ENCODE results near the gene MALRD1. TPM values are rescaled to one million over a fixed set of nuclear protein-coding genes. Genes with fewer than 3 reads are reported as not detected.

MALRD1 gene
- total RNA-seq, 2 experiments from 2014 or later, result not detected

DNA sequence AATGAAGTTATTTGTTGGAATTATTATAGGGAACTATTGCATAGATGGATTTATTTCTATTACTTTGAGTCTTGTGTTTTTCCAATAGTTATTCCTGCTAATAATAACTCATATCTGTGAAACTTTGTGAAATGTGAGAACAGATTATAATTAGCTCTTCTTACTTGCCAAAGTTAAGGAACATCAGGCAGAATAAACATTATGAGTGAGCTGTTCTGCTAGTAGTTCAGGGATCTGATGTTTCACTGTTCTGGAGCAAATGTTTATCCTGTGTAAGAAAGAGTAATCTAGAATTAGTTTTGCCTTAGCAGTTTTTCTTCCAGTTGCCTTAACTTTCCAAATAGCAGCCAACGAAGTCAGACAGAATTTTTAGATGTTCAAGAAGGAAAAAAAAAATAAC lies 522.4 kb downstream of the MALRD1 start:
- no peaks in the 10 kb centered on the region for H3K27me3 Mint-ChIP-seq
- H3K27ac Mint-ChIP-seq, result no peak overlapping the region
- peaks cover 11% of the 10 kb centered on the region for H3K9me3 Mint-ChIP-seq
- POLR2A ChIA-PET, result no interaction called here
- H3K4me1 Mint-ChIP-seq, result no peaks in the 10 kb centered on the region
- H3K4me3 Mint-ChIP-seq, result no peak overlapping the region
- H3K36me3 Mint-ChIP-seq (ENCODE audit: low read depth), result no peaks in the 10 kb centered on the region
- DNase-seq, result no peak
- CTCF ChIA-PET, result no interaction called here

DNA sequence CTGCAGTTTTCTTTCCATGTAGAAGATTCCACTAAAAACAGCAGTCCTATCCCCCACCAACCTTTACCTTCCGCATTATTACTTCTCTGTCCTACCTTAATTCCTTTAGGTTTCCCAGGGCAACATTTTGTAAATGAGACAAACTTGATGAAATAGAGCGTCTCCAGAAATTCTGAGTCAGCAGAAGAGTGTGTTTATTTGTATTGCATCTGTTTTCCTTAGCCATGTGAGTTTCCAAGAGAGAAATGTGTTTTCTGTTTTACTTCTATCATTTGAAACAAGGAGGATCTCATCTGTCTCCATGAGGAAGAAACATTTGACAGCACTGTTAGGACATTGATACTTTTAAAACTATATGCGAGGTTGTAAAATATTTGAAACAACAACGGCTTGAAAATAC lies 523.5 kb downstream of the MALRD1 start:
- H3K9me3 Mint-ChIP-seq, result peaks cover 12% of the 10 kb centered on the region
- no peak overlapping the region for H3K4me3 Mint-ChIP-seq
- no peak overlapping the region for H3K27ac Mint-ChIP-seq
- no peak for DNase-seq
- POLR2A ChIA-PET, result no interaction called here
- CTCF ChIA-PET, result no interaction called here
- no peaks in the 10 kb centered on the region for H3K27me3 Mint-ChIP-seq
- no peaks in the 10 kb centered on the region for H3K36me3 Mint-ChIP-seq (ENCODE audit: low read depth)
- no peaks in the 10 kb centered on the region for H3K4me1 Mint-ChIP-seq

DNA sequence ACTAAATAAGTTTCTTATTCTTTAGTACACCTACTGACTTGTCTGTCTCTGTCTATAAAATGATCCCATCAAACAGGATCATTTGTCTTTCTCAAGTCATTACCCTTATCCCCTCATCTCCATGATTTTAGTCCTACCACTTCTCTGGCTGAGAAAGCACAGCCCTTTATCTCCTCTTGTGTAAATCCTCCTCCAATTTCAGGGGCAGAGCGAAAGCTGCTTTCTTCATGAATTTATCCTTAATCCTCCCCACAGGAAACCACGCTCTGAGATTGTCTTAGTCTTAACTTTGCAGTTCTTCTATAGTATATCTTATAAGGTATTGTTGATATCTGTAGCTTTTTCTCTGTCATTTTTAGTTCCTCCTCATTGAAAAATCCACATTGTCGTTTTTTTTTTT lies 528.0 kb downstream of the MALRD1 start:
- Mint-ChIP-seq H3K27ac (no peak overlapping the region), H3K4me3 (no peak overlapping the region), H3K36me3 (ENCODE audit: low read depth) (no peaks in the 10 kb centered on the region), H3K9me3 (peaks cover 15% of the 10 kb centered on the region), H3K4me1 (no peaks in the 10 kb centered on the region), H3K27me3 (no peaks in the 10 kb centered on the region)
- ChIA-PET CTCF (no interaction called here), POLR2A (no interaction called here)
- no peak for DNase-seq

DNA sequence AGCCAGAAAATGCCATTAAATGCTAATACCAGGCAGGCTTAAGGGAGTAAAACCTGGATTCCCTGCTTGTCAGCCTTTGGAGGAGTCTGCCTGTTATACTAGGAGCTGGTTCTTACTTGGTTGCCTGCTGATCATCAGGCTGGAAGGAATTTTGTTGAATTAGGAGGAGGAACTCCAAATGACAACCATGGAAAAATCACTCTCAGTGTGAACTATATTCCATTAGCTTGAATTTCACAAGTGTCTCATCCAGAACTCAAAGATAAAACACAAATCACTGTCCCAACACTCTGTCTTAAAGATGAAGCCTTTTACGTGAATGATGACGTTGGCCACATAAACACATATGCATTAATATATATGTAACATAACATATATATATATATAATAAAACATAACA lies 528.8 kb downstream of the MALRD1 start:
- H3K27ac Mint-ChIP-seq, result no peak overlapping the region
- no peak for DNase-seq
- CTCF ChIA-PET, result no interaction called here
- no peak overlapping the region for H3K4me3 Mint-ChIP-seq
- no peaks in the 10 kb centered on the region for H3K27me3 Mint-ChIP-seq
- H3K36me3 Mint-ChIP-seq (ENCODE audit: low read depth), result no peaks in the 10 kb centered on the region
- no peaks in the 10 kb centered on the region for H3K4me1 Mint-ChIP-seq
- H3K9me3 Mint-ChIP-seq, result peaks cover 12% of the 10 kb centered on the region
- POLR2A ChIA-PET, result no interaction called here

DNA sequence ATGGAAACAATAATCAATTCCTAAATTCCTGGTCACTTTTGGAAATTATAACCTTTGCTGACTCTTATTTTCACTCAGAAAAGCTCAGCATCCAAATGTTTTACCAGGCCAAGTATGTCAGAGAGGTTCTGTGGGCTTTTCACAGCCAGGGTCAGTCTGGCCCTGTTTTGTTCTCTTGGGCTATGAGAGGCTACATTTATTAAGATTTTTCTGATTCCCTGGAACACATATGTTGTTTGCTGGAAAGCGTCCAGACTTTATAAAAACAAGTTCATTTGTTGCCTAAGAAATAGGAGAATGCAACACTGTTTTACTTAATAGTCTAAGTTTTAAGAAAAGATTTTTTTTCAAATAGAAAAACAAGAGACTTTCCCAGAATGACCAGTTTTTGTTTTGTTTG lies 529.2 kb downstream of the MALRD1 start:
- H3K36me3 Mint-ChIP-seq (ENCODE audit: low read depth), result no peaks in the 10 kb centered on the region
- H3K27ac Mint-ChIP-seq, result no peak overlapping the region
- H3K27me3 Mint-ChIP-seq, result no peaks in the 10 kb centered on the region
- H3K4me1 Mint-ChIP-seq, result no peaks in the 10 kb centered on the region
- ChIA-PET POLR2A (no interaction called here), CTCF (no interaction called here)
- DNase-seq, result no peak
- no peak overlapping the region for H3K4me3 Mint-ChIP-seq
- H3K9me3 Mint-ChIP-seq, result peaks cover 12% of the 10 kb centered on the region

DNA sequence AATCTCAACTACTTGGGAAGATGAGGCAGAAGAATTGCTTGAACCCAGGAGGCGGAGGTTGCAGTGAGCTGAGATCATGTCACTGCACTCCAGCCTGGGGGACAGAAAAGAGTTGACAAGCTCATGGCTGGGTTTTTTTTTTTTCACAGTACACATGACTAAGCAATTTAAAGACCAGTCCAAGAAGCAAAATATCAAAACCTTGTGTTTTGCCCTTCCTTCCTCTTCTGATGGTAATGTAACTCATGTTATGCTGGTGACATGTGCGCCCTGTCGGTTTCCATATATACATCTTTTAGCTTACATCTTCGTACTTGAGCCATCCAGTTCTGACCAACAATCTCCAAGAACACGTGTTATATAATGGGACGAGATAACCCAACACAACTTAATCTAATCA lies 530.0 kb downstream of the MALRD1 start:
- ChIA-PET CTCF (no interaction called here), POLR2A (no interaction called here)
- no peaks in the 10 kb centered on the region for H3K27me3 Mint-ChIP-seq
- peaks cover 10% of the 10 kb centered on the region for H3K9me3 Mint-ChIP-seq
- H3K4me1 Mint-ChIP-seq, result no peaks in the 10 kb centered on the region
- no peaks in the 10 kb centered on the region for H3K36me3 Mint-ChIP-seq (ENCODE audit: low read depth)
- no peak overlapping the region for H3K4me3 Mint-ChIP-seq
- no peak overlapping the region for H3K27ac Mint-ChIP-seq
- no peak for DNase-seq

DNA sequence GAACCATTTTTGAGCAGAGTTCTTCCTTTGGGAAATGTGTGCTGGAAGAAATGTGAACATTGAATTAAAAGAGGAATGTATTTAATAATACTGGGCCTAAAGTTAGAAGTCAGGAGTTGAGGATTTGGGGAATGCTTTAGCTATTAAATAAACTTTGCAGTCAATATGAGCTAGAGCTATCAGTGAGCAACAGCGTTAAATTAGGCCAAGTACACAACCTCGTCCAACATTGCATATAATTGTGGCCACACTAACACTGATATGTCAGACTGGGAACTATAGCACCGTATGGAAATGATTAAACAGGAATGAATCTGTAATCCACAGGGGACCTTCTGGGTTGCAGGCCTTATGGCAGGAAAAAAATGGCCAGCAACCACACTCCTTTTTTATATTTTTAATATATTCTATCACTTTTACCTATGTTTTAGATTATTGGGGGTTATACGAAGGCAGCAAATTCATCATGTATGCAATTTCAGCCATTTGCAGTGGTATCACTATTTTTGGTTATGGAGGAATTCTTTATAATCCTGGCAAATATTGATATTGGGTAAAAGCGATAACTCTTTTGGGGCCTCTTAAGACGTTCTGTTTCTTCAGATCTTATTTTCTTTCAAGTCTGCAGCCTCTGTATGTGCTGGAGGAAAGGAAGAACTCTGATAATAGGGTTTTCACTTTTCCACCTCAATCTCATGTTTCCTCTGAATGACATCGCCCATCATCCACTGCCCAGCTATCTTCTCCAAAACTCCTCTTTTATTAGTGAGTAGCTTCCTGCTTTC lies 531.4 kb downstream of the MALRD1 start:
- no peak overlapping the region for H3K27ac Mint-ChIP-seq
- no peak overlapping the region for H3K4me3 Mint-ChIP-seq
- POLR2A ChIA-PET, result no interaction called here
- CTCF ChIA-PET, result no interaction called here
- no peaks in the 10 kb centered on the region for H3K27me3 Mint-ChIP-seq
- H3K36me3 Mint-ChIP-seq (ENCODE audit: low read depth), result no peaks in the 10 kb centered on the region
- no peak for DNase-seq
- peaks cover 11% of the 10 kb centered on the region for H3K9me3 Mint-ChIP-seq
- H3K4me1 Mint-ChIP-seq, result no peaks in the 10 kb centered on the region

DNA sequence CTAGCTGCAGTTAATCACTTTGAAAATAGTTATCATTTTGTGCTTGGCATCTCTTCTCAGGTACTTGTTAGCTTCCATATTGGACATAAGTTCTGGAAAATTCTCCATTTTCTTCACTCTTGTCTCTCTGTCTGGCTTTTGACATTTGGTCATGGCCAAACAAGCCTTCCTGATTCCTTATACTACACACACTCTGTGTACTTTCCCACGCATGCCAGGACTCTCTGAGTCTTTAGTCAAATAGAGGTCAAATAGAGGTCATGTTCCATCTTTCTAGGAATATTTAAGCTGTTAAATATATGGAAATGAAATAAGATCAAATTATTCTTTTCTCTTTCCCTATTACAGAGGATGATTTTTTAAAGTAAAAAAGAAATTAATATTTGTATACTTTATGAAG lies 532.1 kb downstream of the MALRD1 start:
- Mint-ChIP-seq H3K36me3 (ENCODE audit: low read depth) (no peaks in the 10 kb centered on the region), H3K9me3 (peaks cover 14% of the 10 kb centered on the region), H3K4me3 (no peak overlapping the region), H3K27me3 (no peaks in the 10 kb centered on the region), H3K27ac (no peak overlapping the region), H3K4me1 (no peaks in the 10 kb centered on the region)
- ChIA-PET CTCF (no interaction called here), POLR2A (interaction anchor here (0.6 kb wide), 1 partner anchor 58 kb away, joined by 3 read pairs; no protein-coding TSS in a partner anchor)
- DNase-seq, result no peak

DNA sequence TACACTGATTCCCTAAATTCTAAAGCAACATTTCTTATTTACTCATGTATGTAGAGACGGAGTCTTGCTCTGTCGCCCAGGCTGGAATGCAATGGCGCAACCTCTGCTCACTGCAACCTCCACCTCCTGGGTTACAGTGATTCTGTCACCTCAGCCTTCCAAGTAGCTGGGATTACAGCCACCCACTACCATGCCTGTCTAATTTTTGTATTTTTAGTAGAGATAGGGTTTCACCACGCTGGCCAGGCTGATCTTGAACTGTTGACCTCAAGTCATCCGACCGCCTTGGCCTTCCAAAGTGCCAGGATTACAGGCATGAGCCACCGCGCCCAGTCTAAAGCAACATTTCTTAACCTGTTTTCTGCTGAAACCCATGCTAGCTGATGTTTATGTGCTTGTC lies 540.0 kb downstream of the MALRD1 start:
- H3K36me3 Mint-ChIP-seq (ENCODE audit: low read depth), result no peaks in the 10 kb centered on the region
- ChIA-PET POLR2A (no interaction called here), CTCF (no interaction called here)
- no peaks in the 10 kb centered on the region for H3K4me1 Mint-ChIP-seq
- no peak overlapping the region for H3K4me3 Mint-ChIP-seq
- peaks cover 16% of the 10 kb centered on the region for H3K9me3 Mint-ChIP-seq
- no peaks in the 10 kb centered on the region for H3K27me3 Mint-ChIP-seq
- no peak for DNase-seq
- H3K27ac Mint-ChIP-seq, result no peak overlapping the region

DNA sequence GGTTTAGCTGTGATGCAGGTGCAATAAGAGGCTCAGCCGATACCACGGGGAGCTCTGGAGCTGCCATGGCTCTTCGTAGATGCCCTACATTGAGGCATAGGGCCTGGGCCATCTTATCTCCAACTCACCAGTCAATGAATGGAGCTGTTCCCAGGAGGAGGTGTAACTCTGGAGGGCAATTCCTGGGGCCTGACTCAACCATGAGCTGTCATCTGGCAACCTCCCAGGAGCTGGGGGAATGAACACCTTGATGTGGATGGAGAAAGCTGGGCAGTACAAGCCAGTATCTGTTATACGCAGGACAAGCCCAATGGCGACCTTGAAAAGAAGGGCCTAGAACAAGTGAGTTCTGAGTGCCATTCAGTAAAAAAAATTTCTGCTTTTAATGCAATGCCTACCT lies 543.7 kb downstream of the MALRD1 start:
- DNase-seq, result no peak
- no peak overlapping the region for H3K4me3 Mint-ChIP-seq
- peaks cover 10% of the 10 kb centered on the region for H3K9me3 Mint-ChIP-seq
- no peaks in the 10 kb centered on the region for H3K27me3 Mint-ChIP-seq
- H3K27ac Mint-ChIP-seq, result no peak overlapping the region
- ChIA-PET POLR2A (no interaction called here), CTCF (no interaction called here)
- H3K4me1 Mint-ChIP-seq, result no peaks in the 10 kb centered on the region
- no peaks in the 10 kb centered on the region for H3K36me3 Mint-ChIP-seq (ENCODE audit: low read depth)

DNA sequence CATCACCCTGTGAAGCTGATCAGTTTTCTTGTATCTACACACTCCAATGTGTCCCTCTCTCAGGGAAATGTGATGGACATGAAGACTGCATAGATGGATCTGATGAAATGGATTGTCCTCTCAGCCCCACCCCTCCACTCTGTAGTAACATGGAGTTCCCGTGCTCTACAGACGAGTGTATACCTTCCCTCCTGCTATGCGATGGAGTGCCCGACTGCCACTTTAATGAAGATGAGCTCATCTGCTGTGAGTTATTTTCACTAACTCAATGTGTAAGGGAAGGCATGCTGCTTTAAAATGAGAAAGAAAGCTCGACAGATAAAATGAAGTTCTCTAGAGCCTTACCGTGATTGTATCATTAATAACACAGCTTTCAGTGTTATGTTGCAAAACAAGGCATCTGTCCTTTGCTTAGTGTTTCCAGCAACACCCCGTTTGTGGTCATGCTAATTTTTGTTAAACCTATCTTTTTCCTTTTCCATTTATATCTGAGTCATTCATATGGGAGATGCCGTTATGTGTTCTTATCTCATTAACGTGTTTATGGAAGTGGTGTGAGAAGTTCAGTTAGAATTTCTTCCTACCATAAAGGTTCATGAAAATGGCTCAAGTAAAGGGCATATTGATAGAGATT lies 546.7 kb downstream of the MALRD1 start:
- POLR2A ChIA-PET, result no interaction called here
- no peak overlapping the region for H3K4me3 Mint-ChIP-seq

DNA sequence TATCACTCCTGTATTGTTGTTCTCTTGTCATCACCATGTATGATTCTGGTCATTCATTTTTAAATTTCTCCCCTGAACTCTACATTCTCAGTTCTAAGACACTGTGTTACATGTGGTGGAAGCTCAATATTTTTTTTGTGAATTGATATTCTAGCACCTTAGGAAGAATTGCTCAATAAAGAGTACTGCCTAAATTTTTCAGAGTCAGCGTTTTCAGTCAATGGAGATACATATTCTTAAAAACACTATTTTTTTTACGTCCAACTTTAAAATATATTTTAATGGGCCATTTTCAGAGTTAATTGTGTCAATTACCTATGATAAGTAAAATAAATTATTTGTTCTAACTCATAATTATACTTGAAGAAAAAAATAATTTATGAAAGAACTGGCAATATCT lies 557.2 kb downstream of the MALRD1 start:
- H3K4me1 Mint-ChIP-seq, result no peaks in the 10 kb centered on the region
- no peaks in the 10 kb centered on the region for H3K27me3 Mint-ChIP-seq
- no peak overlapping the region for H3K4me3 Mint-ChIP-seq
- peaks cover 3% of the 10 kb centered on the region for H3K9me3 Mint-ChIP-seq
- no peak overlapping the region for H3K27ac Mint-ChIP-seq
- DNase-seq, result no peak
- CTCF ChIA-PET, result no interaction called here
- no peaks in the 10 kb centered on the region for H3K36me3 Mint-ChIP-seq (ENCODE audit: low read depth)
- POLR2A ChIA-PET, result no interaction called here

More for the DNA sequence above, 546.7 kb downstream of the MALRD1 start:
- CTCF ChIA-PET, result no interaction called here
- H3K27me3 Mint-ChIP-seq, result no peaks in the 10 kb centered on the region
- no peak for DNase-seq
- H3K4me1 Mint-ChIP-seq, result no peaks in the 10 kb centered on the region
- H3K36me3 Mint-ChIP-seq (ENCODE audit: low read depth), result no peaks in the 10 kb centered on the region
- H3K9me3 Mint-ChIP-seq, result peaks cover 7% of the 10 kb centered on the region
- no peak overlapping the region for H3K27ac Mint-ChIP-seq

DNA sequence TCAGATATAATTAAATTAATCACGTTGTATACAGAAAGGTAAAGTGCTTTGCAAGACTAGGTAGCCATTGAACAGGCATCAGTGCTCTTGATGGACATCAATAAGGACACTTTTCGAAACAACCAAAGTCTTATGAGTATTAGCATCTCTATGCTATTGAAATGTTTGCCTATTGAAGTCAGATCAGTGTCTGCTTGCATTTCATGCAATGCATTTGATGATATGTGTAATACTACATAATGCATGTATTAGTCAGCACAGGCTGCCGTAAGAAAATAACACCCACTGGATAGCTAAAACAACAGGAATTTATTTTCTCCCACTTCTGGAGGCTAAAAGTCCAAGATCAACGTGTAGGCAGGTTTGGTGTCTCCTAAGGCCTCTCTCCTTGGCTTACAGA lies 558.4 kb downstream of the MALRD1 start:
- Mint-ChIP-seq H3K4me3 (no peak overlapping the region), H3K27me3 (no peaks in the 10 kb centered on the region), H3K4me1 (no peaks in the 10 kb centered on the region), H3K9me3 (peaks cover 6% of the 10 kb centered on the region), H3K36me3 (ENCODE audit: low read depth) (no peaks in the 10 kb centered on the region), H3K27ac (no peak overlapping the region)
- CTCF ChIA-PET, result no interaction called here
- POLR2A ChIA-PET, result no interaction called here
- DNase-seq, result no peak

DNA sequence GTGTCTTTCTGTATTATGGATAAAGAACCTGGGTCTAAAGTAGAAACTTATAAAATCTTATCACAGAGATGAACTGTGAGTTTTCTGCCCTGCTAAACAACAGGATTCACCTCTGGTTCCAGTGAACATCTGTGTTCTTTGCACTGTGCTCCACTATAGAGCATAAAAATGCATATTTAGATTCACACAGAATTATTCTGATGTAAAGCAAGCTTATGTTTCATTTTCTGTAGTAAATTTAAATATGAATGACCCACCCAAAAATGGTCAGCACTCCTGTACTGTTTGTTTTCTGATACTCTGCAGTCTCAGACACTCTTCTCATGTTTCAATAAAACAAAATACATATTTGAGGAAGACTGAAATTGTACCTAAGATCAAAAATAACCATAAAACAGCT lies 563.2 kb downstream of the MALRD1 start:
- no peak overlapping the region for H3K4me3 Mint-ChIP-seq
- no peaks in the 10 kb centered on the region for H3K27me3 Mint-ChIP-seq
- H3K36me3 Mint-ChIP-seq (ENCODE audit: low read depth), result no peaks in the 10 kb centered on the region
- peaks cover 8% of the 10 kb centered on the region for H3K9me3 Mint-ChIP-seq
- no peaks in the 10 kb centered on the region for H3K4me1 Mint-ChIP-seq
- ChIA-PET CTCF (no interaction called here), POLR2A (no interaction called here)
- H3K27ac Mint-ChIP-seq, result no peak overlapping the region
- DNase-seq, result no peak
